ENCODE results near the gene TRIM32. TPM values are rescaled to one million over a fixed set of nuclear protein-coding genes. Genes with fewer than 3 reads are reported as not detected.
"Not testable (repeated sequence)": the region's sequence is repeated elsewhere in the genome, so short reads cannot be mapped to it uniquely, and the experiment has no call there.

Gene TRIM32
- total RNA-seq, 1 experiment from 2014 or later: 22.3 TPM

GRCh38 chr9:116687754-116688135 is 640 bp downstream of the TRIM32 start:
- Mint-ChIP-seq H3K4me3 (ENCODE audit: unreplicated experiment) (peak overlapping the region; percentile 85), H3K9me3 (ENCODE audit: unreplicated experiment) (no peaks in the 10 kb centered on the region), H3K27me3 (ENCODE audit: insufficient read depth, unreplicated experiment) (no peaks in the 10 kb centered on the region), H3K36me3 (ENCODE audit: insufficient read depth, unreplicated experiment) (peaks cover 9% of the 10 kb centered on the region), H3K4me1 (ENCODE audit: low read depth, unreplicated experiment) (peaks cover 25% of the 10 kb centered on the region), H3K27ac (ENCODE audit: unreplicated experiment) (peak overlapping the region; percentile 37)
- ChIA-PET POLR2A (interaction anchor here (0.5 kb wide), 1 partner anchor 19 kb away, joined by 5 read pairs; no protein-coding TSS in a partner anchor), CTCF (interaction anchor here (0.9 kb wide), 1 partner anchor 15 kb away, joined by 4 read pairs; no protein-coding TSS in a partner anchor)
- Histone ChIP-seq H3K4me3 (ENCODE audit: low read depth, low read length) (peak overlapping the region; percentile 91), H3K36me3 (ENCODE audit: control insufficient read depth, insufficient read depth, low read length) (no peaks in the 10 kb centered on the region; the same call in 1 of the 2 replicates), H3K4me1 (peaks cover 25% of the 10 kb centered on the region), H3K9me3 (no peaks in the 10 kb centered on the region), H3K27me3 (replicated peaks; ENCODE audit: control insufficient read depth, insufficient read depth, low read length) (no peaks in the 10 kb centered on the region)
- intact Hi-C loops (cut with micrococcal nuclease; ENCODE audit: unreplicated experiment): no loop called here
- DNase-seq: peak in 1 of 2 experiments; percentile 14
- TF ChIP-seq CTCF (IDR thresholded peaks at IDR 0.05; ENCODE audit: insufficient read depth in 1 of 2, low read depth in 1 of 2, low read length in 1 of 2, severe bottlenecking in 1 of 2, unreplicated experiment in 1 of 2): no peak
- no TSS peak for BruUV-seq (replicated peaks)

DNA sequence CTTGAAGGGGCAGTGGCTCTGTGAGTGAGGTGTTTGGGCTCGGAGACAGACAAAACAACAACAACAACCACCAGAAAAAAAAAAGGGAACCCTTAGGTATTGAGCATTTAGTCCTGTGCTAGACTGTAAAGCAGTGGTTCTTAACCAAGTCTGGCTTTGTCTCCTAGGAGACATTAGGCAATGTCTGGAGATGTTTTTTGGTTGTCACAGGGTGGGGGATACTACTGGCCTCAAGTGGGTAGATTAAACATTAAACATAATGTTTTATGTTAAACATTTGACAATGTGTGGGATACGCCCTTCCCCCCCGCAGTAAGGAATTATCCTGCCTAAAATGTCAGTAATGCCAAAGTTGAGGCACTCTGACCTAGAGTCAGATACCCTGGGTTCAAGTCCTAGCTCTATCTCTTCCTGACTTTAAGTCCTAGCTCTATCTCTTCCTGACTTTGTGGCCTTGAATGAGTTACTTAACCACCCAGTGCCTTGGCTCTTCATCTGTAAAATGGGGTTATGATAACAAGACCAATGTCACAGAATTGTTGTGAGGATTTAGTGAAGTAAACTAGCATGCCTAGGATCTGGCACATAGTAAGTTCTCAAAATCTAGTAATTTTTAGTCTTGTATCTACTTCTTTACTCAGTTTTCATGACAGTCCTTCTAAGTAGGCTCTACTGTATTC is 1.8 kb downstream of the TRIM32 start:
- H3K4me1 Mint-ChIP-seq (ENCODE audit: low read depth, unreplicated experiment): peaks cover 25% of the 10 kb centered on the region
- no TSS peak for BruUV-seq (replicated peaks)
- no peak for TF ChIP-seq CTCF (IDR thresholded peaks at IDR 0.05; ENCODE audit: insufficient read depth in 1 of 2, low read depth in 1 of 2, low read length in 1 of 2, severe bottlenecking in 1 of 2, unreplicated experiment in 1 of 2)
- H3K27me3 Mint-ChIP-seq (ENCODE audit: insufficient read depth, unreplicated experiment): no peaks in the 10 kb centered on the region
- Histone ChIP-seq H3K9me3 (no peaks in the 10 kb centered on the region), H3K4me3 (ENCODE audit: low read depth, low read length) (no peak overlapping the region), H3K27me3 (replicated peaks; ENCODE audit: control insufficient read depth, insufficient read depth, low read length) (no peaks in the 10 kb centered on the region), H3K36me3 (ENCODE audit: control insufficient read depth, insufficient read depth, low read length) (no peaks in the 10 kb centered on the region; the same call in 1 of the 2 replicates), H3K4me1 (peaks cover 25% of the 10 kb centered on the region)
- H3K4me3 Mint-ChIP-seq (ENCODE audit: unreplicated experiment): peak overlapping the region; percentile 4
- H3K27ac Mint-ChIP-seq (ENCODE audit: unreplicated experiment): no peak overlapping the region
- H3K36me3 Mint-ChIP-seq (ENCODE audit: insufficient read depth, unreplicated experiment): peaks cover 9% of the 10 kb centered on the region
- intact Hi-C loops (cut with micrococcal nuclease; ENCODE audit: unreplicated experiment): no loop called here
- no peaks in the 10 kb centered on the region for H3K9me3 Mint-ChIP-seq (ENCODE audit: unreplicated experiment)
- DNase-seq: no peak
- ChIA-PET CTCF (interaction anchor here (0.7 kb wide), 1 partner anchor 998 kb away, joined by 3 read pairs; no protein-coding TSS in a partner anchor), POLR2A (no interaction called here)

- no peak for TF ChIP-seq CTCF (IDR thresholded peaks at IDR 0.05; ENCODE audit: insufficient read depth in 1 of 2, low read depth in 1 of 2, low read length in 1 of 2, severe bottlenecking in 1 of 2, unreplicated experiment in 1 of 2)
- Histone ChIP-seq H3K4me1 (peaks cover 25% of the 10 kb centered on the region), H3K9me3 (no peaks in the 10 kb centered on the region), H3K36me3 (ENCODE audit: control insufficient read depth, insufficient read depth, low read length) (no peaks in the 10 kb centered on the region; the same call in 1 of the 2 replicates), H3K4me3 (ENCODE audit: low read depth, low read length) (no peak overlapping the region), H3K27me3 (replicated peaks; ENCODE audit: control insufficient read depth, insufficient read depth, low read length) (no peaks in the 10 kb centered on the region)
- Mint-ChIP-seq H3K9me3 (ENCODE audit: unreplicated experiment) (no peaks in the 10 kb centered on the region), H3K36me3 (ENCODE audit: insufficient read depth, unreplicated experiment) (peaks cover 9% of the 10 kb centered on the region), H3K27ac (ENCODE audit: unreplicated experiment) (no peak overlapping the region), H3K27me3 (ENCODE audit: insufficient read depth, unreplicated experiment) (no peaks in the 10 kb centered on the region), H3K4me3 (ENCODE audit: unreplicated experiment) (peak overlapping the region; percentile 4), H3K4me1 (ENCODE audit: low read depth, unreplicated experiment) (peaks cover 25% of the 10 kb centered on the region)
- CTCF ChIA-PET: no interaction called here
- POLR2A ChIA-PET: no interaction called here
- no TSS peak for BruUV-seq (replicated peaks)
- intact Hi-C loops (cut with micrococcal nuclease; ENCODE audit: unreplicated experiment): no loop called here
- no peak for DNase-seq
These were observed 2.5 kb downstream of the TRIM32 start for GRCh38 chr9:116689486-116690032.

DNA sequence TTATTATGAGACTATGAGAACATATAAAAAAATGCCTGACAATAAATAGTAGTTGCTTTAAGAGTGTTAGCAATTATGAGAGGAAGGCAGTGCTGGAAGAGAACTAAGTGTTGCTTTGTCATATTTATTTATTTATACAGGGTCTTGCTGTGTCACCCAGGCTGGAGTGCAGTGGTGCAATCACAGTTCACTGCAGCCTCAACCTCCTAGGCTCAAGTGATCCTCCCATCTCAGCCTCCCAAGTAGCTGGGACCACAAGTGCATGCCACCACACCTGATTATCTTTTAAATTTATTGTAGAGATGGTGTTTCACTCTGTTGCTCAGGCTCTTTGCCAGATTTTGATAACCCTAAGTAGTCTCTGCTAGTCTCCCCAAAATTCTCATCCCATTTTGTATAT is 3.7 kb downstream of the TRIM32 start:
- H3K27me3 ChIP-seq (replicated peaks; ENCODE audit: control insufficient read depth, insufficient read depth, low read length); H3K4me3 ChIP-seq (ENCODE audit: low read depth, low read length); CTCF ChIA-PET; H3K36me3 ChIP-seq (ENCODE audit: control insufficient read depth, insufficient read depth, low read length); H3K36me3 Mint-ChIP-seq (ENCODE audit: insufficient read depth, unreplicated experiment); H3K9me3 ChIP-seq; H3K9me3 Mint-ChIP-seq (ENCODE audit: unreplicated experiment); intact Hi-C loops (cut with micrococcal nuclease; ENCODE audit: unreplicated experiment); DNase-seq; H3K27ac Mint-ChIP-seq (ENCODE audit: unreplicated experiment); H3K4me3 Mint-ChIP-seq (ENCODE audit: unreplicated experiment); BruUV-seq (replicated peaks); POLR2A ChIA-PET; H3K27me3 Mint-ChIP-seq (ENCODE audit: insufficient read depth, unreplicated experiment): not testable (repeated sequence)
- H3K4me1 Mint-ChIP-seq (ENCODE audit: low read depth, unreplicated experiment): peaks cover 25% of the 10 kb centered on the region
- H3K4me1 ChIP-seq: peaks cover 25% of the 10 kb centered on the region
